Adrenal gland (tissue), 5 donors: ENCODE data around the gene PCGF3.

Source experiments
- POLR2A ChIP-seq, 2 donors: fragments of 450-650 bp; IDR thresholded peaks; one replicate each; pipeline ENCODE4 v1.6.1; 2017; ENCODE audit warnings: antibody characterized with exemption in 2 of 2, mild to moderate bottlenecking in 2 of 2, moderate library complexity in 1 of 2
- TF ChIP-seq, protein P1 (sequence below), 6 experiments: fragments of 450-650 bp in 4 of 6; fragments of 200-600 bp in 2 of 6; sonication (generic) in 1 of 6; IDR thresholded peaks; 1 replicate in 5 of 6; 2 replicates in 1 of 6; pipeline versions ENCODE4 v1.5.1 to v1.8.0; 2016 to 2021; ENCODE audit warnings: antibody characterized with exemption in 6 of 6, mild to moderate bottlenecking in 2 of 6, moderate library complexity in 1 of 6
- donor health status: DM: no; HTN: no; CAD: no.

DNA sequence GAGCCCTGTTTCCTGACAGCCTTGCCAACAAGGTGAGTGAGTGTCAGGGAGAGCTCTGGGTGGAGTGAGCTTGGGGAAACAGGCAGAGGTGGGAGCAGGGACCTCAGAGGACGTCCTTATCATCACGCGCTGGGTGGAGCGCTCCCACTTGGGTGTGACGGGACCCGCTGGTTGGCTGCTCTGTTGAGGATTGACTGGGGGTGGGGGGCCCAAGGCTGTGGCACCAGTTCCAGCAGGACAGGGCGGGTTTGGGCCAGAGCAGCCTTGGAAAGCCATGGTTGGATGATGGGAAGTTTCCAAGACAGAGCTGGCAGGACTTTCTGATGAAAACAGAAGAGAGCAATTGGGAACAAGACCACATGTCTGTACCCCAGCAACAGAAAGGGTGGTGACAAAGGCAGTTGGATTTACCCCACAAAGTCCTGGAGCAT is 3.0 kb upstream of the PCGF3 start:
- TF ChIP-seq, protein P1, sequence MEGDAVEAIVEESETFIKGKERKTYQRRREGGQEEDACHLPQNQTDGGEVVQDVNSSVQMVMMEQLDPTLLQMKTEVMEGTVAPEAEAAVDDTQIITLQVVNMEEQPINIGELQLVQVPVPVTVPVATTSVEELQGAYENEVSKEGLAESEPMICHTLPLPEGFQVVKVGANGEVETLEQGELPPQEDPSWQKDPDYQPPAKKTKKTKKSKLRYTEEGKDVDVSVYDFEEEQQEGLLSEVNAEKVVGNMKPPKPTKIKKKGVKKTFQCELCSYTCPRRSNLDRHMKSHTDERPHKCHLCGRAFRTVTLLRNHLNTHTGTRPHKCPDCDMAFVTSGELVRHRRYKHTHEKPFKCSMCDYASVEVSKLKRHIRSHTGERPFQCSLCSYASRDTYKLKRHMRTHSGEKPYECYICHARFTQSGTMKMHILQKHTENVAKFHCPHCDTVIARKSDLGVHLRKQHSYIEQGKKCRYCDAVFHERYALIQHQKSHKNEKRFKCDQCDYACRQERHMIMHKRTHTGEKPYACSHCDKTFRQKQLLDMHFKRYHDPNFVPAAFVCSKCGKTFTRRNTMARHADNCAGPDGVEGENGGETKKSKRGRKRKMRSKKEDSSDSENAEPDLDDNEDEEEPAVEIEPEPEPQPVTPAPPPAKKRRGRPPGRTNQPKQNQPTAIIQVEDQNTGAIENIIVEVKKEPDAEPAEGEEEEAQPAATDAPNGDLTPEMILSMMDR (IDR thresholded peaks at IDR 0.05): no peak
- TF ChIP-seq POLR2A (IDR thresholded peaks at IDR 0.05): no peak
